HG02884 (cell line): ENCODE data around the gene ADARB2.
"Not testable (repeated sequence)": the region's sequence is repeated elsewhere in the genome, so short reads cannot be mapped to it uniquely, and the experiment has no call there.

ENCODE experiments used
- ATAC-seq: cut with Tn5 transposase; IDR thresholded peaks from one replicate; pipeline ENCODE4 v1.9.1; 2021; ENCODE audit warnings: mild to moderate bottlenecking, moderate library complexity; ENCODE audit not compliant: unreplicated experiment

ADARB2 gene

GRCh38 chr10:1227510-1228402 is 509.6 kb downstream of the ADARB2 start:
- ATAC-seq: no peak

GRCh38 chr10:1226907-1227306 is 510.4 kb downstream of the ADARB2 start:
- not testable (repeated sequence) for ATAC-seq

GRCh38 chr10:1219874-1220273 is 517.5 kb downstream of the ADARB2 start:
- not testable (repeated sequence) for ATAC-seq

- ATAC-seq: no peak
These were observed 519.7 kb downstream of the ADARB2 start for GRCh38 chr10:1217661-1218060.

- no peak for ATAC-seq
These were observed 520.1 kb downstream of the ADARB2 start for GRCh38 chr10:1217237-1217587.

GRCh38 chr10:1216574-1217236 is 520.6 kb downstream of the ADARB2 start:
- no peak for ATAC-seq

- no peak for ATAC-seq
These were observed 521.3 kb downstream of the ADARB2 start for GRCh38 chr10:1215862-1216573.

GRCh38 chr10:1214882-1215540 is 522.3 kb downstream of the ADARB2 start:
- no peak for ATAC-seq

- ATAC-seq: no peak
These were observed 523.2 kb downstream of the ADARB2 start for GRCh38 chr10:1214071-1214675.

GRCh38 chr10:1213252-1214070 is 523.9 kb downstream of the ADARB2 start:
- ATAC-seq: no peak

- no peak for ATAC-seq
These were observed 524.7 kb downstream of the ADARB2 start for GRCh38 chr10:1212571-1213141.

- ATAC-seq: no peak
These were observed 525.3 kb downstream of the ADARB2 start for GRCh38 chr10:1211844-1212570.

GRCh38 chr10:1210667-1211066 is 526.7 kb downstream of the ADARB2 start:
- no peak for ATAC-seq

GRCh38 chr10:1209355-1209979 is 527.9 kb downstream of the ADARB2 start:
- no peak for ATAC-seq

- ATAC-seq: no peak
These were observed 528.7 kb downstream of the ADARB2 start for GRCh38 chr10:1208366-1209311.

GRCh38 chr10:1206601-1207000 is 530.7 kb downstream of the ADARB2 start:
- ATAC-seq: no peak

- ATAC-seq: no peak
These were observed 531.2 kb downstream of the ADARB2 start for GRCh38 chr10:1206101-1206500.
